Thyroid gland (tissue), 4 donors: ENCODE measurements around the gene MINDY4.

Source experiments
- CTCF ChIP-seq, 6 experiments: fragments of 200-600 bp in 3 of 6; fragments of 450-650 bp in 3 of 6; sonication (generic) in 3 of 6; IDR thresholded peaks; one replicate each; pipeline ENCODE4 v1.5.1; 2016 to 2019; ENCODE audit warnings: antibody characterized with exemption in 6 of 6, mild to moderate bottlenecking in 2 of 6, inconsistent platforms in 1 of 6, moderate library complexity in 1 of 6
- POLR2A ChIP-seq, 2 donors: fragments of 450-650 bp; IDR thresholded peaks; one replicate each; pipeline ENCODE4 v1.6.1; 2017; ENCODE audit warnings: antibody characterized with exemption in 2 of 2, mild to moderate bottlenecking in 2 of 2, moderate library complexity in 1 of 2

- TF ChIP-seq CTCF (IDR thresholded peaks at IDR 0.05) (no peak), POLR2A (IDR thresholded peaks at IDR 0.05) (no peak)
Measured at GRCh38 chr7:30924624-30925023, 153.4 kb downstream of the MINDY4 start.
